Activated CD4-positive, CD25-positive, alpha-beta regulatory T cell treated with anti-CD3 and anti-CD28 coated beads, Interleukin-2, amount 50 U/mL, for 24 hours (primary cell): ENCODE data around the gene ANGPTL2.

Experiments used
- ATAC-seq, 2 donors: fragments of 150-1000 bp; cut with Tn5 transposase; one replicate each; pipeline ENCODE4 v1.10.0; 2021; ENCODE audit warnings: mild to moderate bottlenecking in 1 of 2, moderate library complexity in 1 of 2

Gene ANGPTL2

DNA sequence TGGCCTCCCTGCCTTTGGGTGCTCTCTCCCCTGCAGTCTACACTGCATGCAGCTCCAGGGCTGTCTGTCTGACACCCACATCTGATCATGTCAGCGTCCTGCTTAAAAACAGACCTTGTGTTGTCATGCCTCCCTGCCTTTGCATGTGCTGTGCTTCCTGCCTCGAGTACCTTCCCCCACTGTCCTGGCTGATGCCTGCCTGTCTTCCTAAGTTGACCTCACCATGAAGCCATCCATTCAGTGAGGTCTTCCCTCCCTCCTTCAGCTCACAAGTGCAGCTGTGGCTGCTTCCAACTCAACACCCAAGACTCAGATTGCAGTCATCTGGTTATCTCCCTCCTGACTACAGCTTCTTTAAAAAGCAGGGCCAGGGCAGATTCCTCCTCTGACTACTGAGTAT lies 5.5 kb downstream of the ANGPTL2 start:
- ATAC-seq = no peak

GRCh38 chr9:127116088-127116726 lies 6.2 kb downstream of the ANGPTL2 start:
- ATAC-seq = no peak

DNA sequence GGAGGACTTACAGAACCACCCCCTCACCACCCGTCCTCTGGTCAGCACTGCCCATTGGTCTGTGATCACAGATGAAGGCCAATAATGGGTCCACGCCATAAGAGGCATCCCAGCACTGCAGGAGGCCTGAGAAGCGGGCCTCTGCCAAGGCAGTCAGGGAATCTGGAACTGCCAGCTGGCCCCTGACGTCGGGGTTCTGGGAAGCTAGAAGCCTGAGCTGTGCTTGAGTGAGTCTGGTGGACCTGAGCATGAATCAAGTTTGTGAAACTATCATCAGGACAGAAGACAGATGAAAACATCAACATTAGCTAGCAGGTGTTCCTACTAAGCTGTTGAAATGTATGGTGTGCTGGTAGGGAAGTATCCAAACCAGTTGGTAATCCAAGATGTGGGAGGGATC lies 7.8 kb downstream of the ANGPTL2 start:
- no peak for ATAC-seq

GRCh38 chr9:127113191-127113972 lies 9.1 kb downstream of the ANGPTL2 start:
- ATAC-seq = no peak

DNA sequence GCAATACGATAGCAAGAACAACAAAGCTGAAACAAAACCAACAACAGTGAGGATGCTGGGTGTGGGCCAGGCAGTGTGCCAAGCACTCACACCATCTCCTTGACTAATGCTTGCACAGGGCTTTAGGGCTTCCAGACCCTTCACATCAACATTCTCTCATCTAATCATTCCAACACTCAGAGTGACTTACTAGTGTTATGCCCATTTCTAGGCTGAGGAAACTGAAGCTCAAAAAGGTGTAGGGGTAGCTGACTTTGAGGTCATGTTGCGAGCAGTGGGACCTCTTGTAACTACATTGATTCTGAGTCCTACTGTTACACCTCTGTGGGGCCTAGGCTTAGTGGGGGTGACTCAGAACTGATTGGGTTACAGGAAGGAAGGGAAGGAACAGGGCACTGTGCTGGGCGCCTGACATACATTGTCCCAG lies 9.7 kb downstream of the ANGPTL2 start:
- ATAC-seq = no peak

GRCh38 chr9:127112056-127112455 lies 10.4 kb downstream of the ANGPTL2 start:
- ATAC-seq = no peak

DNA sequence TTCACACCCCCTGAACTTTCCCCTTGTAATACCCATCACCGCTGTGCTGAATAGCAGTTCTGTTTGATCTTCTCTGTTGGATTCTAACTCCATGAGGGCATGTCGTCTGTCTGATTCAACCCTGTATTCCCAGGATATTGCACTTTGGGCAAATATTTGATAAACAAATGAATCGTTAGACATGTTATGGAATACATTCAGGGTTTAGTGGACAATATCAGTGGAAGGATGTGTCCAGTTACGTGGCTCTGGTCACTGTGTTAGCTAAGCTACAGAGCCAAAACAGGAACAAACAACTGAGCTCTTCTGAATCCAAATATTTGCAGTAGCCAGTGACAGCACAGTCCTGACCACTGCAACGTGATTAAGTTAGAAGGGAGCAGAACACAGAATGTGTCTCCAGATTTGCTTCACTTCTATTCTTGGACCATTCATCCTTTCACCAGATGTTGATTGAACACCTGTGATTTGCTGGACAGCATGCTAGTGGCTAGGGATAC lies 13.2 kb downstream of the ANGPTL2 start:
- no peak for ATAC-seq

DNA sequence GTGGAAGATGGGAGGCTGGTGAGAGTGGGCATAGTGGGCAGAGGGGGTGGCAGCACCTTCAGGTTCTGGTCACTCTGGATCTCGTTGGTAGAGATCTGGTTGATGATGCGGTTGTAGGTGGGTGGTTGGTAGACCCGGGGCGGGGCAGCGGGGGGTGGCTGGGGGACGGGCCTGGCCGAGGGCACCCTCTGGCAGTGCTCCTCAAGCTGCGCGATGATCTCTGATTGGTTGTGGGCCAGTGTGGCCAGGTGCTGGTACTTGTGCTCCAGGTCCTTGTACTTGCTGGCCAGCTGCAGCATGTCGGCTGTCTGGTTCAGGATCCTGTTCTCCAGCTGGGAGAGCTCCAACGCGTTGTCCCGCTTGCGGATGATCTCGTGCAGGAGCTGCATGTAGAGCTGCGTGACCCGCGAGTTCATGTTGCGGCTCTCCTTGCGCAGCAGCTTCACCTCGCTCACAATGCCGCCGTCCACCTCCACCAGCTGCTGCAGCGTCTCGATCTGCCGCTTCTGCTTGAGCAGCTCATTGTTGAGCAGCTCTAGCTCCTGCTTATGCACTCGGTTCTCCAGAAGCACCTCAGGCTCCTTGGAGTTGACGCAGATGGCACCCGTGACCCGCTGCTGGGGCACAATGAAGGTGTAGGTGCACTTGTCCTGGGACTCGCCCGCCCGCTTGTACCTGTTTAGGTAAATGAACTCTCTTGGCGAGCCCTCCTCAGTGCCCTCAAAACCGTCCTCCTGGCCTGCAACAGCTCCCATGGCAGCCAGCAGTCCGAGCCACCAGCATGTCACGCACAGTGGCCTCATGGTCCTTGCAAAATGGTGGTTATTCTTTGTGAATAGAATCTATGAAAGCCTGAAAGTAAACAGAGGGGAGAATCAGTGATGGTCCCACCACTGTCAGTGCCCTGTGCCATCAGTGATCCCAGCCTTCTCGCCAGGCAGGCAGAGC lies 14.2 kb downstream of the ANGPTL2 start:
- no peak for ATAC-seq

GRCh38 chr9:127107171-127107928 lies 15.1 kb downstream of the ANGPTL2 start:
- ATAC-seq = no peak

GRCh38 chr9:127106466-127106855 lies 16.0 kb downstream of the ANGPTL2 start:
- ATAC-seq = no peak

- no peak for ATAC-seq
These were observed 16.5 kb downstream of the ANGPTL2 start for GRCh38 chr9:127105805-127106465.

DNA sequence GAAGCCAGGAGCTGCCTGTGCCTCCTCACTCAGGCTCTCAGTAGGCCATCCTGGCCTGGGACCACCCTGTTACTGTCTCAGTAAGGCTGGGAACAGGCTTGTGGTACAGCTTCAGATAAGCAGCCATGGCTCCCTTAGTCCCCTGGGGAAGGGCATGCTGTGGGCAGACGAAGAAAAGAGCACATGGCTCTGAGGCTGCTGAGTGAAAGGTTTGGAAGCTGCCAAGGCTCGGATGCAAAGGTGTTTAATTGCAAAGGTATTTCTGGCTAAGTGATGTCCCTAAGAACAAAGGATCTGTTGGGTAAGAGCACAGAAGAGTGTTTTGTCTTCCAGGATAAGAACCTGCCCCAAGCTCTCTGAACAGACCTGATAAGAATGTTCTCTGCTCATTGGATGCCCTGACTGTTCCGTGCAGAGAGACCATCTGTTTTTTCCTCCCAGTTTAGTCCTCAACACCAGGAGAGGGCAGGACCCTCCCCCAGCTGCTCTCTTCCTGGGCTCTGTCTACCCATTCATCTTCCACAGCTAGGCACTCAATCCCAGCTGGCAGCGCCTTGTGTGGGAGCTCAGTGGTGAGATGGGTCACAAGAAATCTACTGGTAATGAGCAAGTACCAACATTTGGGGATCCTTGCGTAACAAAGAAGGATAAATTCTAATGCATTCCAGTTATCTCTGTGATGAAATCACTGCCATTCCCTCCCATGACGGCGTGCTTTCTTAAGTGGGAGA lies 17.7 kb downstream of the ANGPTL2 start:
- no peak for ATAC-seq

- ATAC-seq = no peak
These were observed 19.6 kb downstream of the ANGPTL2 start for GRCh38 chr9:127102788-127103187.

DNA sequence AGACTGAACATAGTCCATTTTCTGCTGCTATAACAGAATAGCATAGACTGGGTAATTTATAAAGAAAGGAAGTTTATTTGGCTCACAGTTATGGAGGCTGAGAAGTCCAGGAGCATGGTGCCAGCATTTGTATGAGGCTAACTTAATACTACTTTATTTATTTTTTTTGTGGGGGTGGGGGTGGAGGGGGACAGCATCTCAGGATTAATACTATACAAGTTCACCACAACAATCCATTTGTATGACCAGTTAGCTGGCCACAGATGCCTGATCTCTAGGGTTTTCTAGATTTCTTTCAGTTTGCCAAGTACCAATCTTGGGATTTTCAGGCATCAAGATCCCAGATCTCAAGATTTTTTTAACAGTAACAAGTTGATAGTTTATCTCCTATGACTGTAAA lies 20.3 kb downstream of the ANGPTL2 start:
- ATAC-seq = no peak

DNA sequence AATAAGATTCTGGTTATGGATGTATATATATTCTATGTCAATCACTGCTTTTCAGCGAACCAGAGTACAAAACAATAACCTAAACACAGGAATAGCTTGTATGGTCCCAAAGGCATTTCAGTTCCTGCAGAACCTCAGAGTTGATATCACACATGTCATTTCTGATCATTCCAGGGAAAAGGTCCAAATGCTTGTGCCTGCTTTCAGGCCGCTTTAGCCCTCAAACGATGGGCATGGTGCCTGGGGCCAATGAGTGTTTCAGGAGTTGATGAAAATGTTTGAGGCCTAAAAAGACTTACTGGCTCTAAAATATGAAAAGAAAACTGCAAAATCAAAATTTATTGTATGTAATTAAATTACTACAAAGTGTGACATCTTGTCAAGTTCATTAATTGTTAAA lies 22.8 kb downstream of the ANGPTL2 start:
- ATAC-seq = no peak

- ATAC-seq = no peak
These were observed 23.4 kb downstream of the ANGPTL2 start for GRCh38 chr9:127098916-127099553.

- no peak for ATAC-seq
These were observed 24.8 kb downstream of the ANGPTL2 start for GRCh38 chr9:127097683-127098082.

GRCh38 chr9:127096208-127096607 lies 26.2 kb downstream of the ANGPTL2 start:
- no peak for ATAC-seq

DNA sequence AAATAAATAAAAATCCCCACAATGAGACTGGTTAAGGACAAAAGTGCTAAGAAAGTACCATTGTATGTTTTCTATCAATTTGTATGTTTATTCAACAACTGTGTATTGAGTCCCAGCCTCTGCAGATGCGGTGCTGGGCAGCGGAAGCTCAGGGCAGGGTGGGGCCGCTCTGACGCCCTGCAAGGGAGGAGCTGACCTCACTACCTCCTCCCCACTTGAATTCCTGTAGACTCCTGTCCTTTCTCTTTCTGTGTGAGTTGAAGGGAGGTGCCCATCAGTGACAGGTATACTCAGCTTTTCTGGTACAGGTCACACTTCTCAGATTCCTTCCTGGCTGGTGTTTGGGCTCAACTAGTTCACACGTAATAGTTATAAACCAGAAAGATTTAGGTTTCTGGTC lies 27.0 kb downstream of the ANGPTL2 start:
- ATAC-seq = no peak

- no peak for ATAC-seq
These were observed 29.0 kb downstream of the ANGPTL2 start for GRCh38 chr9:127093319-127094020.
